NCI-H2081 treated with DMSO at 0.1 percent for 48 hours (cell line): ENCODE results near the gene C11orf58.

ENCODE experiments used
- DNase-seq: peaks from one replicate; lab custom pipeline; 2025; lab: John Stamatoyannopoulos, UW

The C11orf58 gene

DNA sequence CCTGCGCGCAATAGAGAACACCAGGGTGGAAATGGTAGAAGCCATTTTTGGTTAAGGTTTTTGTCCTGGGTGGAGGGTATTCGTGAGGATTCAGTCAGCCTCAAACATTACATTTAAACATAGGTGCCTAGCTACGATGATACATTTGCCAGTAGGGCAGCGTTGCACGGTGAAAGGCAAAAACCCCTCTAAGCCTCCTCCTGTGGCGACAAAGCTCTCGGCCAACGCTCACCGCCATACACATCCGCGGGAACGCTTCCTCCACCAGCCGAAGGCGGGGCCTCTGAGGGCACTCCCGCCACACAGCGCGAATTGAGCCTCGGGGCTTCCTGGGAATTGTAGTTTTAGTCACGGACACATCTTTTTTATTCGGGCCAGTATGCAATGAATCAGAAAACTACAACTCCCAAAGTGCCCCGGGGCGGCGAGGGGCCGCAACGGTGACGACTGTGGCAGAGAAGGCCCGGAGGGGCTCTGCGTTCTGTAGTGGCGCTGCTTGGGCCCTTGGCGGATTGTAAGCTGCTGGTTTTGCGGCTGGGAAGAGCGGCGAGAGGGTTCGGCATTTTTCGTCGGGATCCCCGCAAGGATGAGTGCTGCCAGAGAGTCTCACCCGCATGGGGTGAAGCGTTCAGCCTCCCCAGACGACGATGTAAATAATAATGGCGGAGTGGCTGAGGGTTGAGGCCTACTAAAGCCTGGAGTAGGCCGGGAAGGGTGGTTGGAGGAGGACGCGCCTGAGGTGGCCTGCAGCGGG lies at the start of gene C11orf58:
C11orf58 (plus strand) TSS at position 455 of the 754 bp plus-strand sequence; CDS start at position 587, 132 bp downstream.
- DNase-seq: peak; percentile 91

DNA sequence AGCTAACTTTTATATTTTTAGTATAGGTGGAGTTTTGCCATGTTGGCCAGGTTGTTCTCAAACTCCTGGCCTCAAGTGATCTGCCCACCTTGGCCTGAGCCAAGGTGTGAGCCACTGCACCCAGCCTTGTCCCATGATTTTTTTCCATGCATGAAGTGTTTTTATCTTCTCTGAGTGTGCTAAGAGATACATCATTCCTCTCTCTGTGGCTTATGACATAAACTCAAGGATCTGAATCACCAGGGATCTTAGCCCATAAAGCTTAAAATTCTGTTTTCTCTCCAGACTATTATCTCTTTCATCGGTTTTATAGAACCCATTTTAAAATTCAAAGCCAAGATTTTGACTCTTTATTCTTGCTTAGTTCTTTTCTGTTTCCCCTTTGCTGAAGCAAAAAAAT lies 48.4 kb upstream of the C11orf58 start:
- DNase-seq: no peak

DNA sequence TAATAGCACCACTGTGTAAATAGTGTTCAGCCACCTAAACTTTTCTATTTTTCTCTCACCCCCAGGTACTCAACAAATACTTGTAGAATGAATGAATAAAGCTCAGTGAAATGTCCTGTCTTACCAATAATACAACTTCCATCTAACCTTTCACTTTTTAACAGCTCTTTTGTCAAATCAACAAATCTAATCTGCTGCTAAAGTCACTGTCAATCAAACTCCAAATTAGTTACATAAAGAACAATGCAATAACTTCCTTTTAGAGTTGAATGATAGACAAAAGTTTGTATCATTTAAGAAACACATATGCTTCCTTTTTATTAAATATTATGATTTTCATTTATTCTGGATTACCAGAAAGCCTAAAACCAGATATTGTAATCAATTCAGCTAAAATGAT lies 34.7 kb upstream of the C11orf58 start:
- no peak for DNase-seq

DNA sequence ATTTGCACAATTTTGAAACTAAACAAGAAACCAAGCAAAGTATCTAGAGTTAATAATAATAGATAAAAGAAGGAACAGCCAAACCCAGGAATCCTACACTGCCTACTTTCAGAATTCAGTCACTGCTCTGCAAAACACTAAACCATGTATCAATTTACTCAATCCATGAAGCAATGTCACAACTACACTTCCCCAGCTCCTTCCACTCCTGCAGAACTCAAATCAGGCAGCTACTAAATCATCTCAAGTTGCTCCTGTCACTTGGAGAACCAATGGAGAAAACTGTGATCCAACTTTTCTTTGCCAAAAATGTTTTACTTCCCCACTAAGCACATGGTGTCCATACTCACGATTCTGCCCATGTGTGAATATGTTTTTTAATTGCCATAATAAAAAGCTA lies 24.9 kb upstream of the C11orf58 start:
- DNase-seq: no peak

DNA sequence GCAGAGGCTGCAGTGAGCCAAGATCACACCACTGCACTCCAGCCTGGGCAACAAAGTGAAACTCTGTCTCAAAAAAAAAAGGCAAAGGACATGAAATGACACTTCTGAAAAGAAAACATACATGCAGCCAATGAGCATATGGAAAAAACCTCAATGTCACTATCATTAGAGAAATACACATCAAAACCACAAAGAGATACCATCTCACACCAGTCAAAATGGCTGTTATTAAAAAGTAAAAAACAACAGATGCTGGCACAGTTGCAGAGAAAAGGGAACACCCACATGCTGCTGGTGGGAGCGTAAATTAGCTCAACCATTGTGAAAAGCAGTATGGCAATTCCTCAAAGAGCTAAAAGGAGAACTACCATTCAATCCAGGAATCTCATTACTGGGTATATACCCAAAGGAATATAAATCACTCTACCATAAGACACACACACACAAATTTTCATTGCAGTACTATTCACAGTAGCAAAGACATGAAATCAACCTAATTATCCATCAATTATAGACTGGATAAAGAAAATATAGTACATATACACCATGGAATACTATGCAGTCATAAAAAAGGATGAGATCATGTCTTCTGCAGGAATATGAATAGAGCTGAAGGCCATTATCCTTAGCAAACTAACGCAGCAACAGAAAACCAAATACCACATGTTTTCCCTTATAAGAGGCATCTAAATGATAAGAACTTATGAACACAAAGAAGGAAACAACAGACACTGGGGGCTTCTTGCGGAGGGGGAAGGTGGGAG lies 15.7 kb upstream of the C11orf58 start:
- DNase-seq: no peak

DNA sequence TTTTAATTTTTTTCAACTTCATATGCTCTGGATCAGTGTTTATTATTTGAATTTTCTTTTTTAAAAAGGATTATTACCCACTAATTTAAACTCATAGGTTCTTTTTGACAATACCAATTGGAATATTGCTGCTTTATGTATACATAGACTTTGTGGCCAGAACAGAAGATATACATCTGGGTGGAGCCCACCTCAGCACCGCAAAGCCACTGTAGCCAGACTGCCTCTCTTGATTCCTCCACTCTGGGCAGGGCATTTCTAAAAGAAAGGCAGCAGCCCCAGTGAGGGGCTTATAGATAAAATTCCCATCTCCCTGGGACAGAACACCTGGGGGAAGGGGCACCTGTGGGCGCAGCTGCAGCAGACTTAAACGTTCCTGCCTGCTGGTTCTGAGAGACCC lies 10.6 kb upstream of the C11orf58 start:
- no peak for DNase-seq

DNA sequence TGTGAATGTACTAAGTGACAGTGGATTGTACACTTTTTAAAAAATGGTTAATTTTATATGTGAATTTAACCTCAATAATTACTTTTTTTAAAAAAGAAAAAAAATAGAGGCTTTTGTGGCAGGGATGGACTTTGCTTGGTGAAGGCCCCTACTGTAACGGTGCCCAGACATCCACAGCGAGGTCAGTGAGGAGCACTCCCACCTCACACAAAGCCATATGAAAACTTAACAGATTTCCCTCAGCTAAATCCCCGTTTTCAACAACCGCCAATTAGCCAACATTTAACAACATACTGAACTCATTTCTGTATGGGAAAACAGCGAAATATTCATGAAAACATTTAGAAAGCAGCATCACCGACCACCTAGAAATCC lies 642 bp upstream of the C11orf58 start:
- DNase-seq: no peak

DNA sequence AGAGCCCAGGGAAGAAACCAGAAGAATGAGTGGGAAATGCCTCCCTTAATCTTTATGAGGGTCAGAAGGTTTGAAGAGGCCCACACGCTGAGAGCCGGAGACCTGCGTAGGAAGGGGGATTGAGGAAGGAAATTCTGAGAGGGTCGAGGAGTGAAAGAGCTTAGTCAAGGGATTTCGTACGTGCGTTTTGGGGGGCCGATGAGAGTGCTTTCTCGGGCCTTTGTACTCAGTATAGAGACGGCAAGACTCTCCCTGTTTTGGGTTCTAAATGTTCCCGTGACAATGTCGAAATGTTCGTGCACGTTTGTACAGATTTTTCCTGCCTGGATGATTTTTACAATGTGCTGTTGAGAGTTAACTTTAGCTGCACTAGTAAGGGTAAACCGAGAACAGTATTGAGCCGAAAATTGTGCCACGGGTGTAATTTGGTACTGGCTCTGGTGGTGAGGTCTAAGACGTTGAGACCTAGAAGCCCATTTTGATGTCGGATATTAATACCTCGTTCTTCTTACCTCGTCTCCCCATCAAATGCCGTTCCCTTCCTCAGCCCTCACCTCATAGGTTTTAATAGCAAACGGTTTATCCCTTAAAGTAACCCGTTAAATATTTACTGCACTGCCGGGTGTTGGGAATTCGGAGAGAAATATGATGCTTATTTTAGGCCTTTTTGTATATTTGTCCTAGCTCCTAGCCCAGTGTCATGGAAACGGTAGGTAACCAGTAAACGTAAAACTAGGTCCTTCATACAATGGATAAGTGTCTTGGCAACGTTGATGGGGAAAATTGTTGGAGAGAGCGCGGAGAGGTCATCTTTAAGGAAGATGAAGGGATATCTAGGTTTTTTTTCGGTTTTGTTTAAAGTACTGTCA lies 734 bp downstream of the C11orf58 start:
- no peak for DNase-seq

DNA sequence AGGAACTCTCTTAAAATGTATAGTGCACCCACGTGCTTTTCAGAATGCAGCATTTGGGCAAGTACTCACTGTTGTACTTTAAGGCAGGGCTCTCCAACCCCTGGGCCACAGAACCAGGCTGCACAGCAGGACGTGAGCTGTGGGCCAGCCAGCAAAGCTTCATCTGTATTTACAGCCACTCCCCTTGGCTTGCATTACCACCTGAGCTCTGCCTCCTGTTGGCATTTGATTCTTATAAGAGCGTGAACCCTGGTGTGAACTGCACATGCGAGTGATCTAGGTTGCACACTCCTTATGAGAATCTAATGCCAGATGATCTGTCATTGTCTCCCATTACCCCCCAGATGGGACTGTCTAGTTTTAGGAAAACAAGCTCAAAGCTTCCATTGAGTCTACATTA lies 3.0 kb downstream of the C11orf58 start:
- no peak for DNase-seq

DNA sequence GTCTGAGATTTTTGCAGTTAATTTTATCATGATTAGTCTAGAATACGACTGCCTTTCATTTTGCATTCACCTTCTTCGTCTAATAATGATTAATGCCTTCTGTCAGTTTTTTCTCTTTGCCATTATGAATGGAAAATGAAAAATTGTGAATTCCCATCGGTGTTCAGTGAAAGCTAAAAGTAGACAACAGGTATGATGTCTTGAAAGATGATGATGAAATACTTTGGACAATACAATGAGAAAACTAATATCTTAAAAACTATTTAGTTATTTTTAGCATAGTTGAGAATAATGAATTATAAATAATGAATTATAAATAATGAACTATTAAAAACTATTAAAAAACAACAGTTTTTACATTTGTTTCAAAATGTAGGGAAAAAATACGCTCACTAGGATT lies 5.0 kb downstream of the C11orf58 start:
- no peak for DNase-seq

DNA sequence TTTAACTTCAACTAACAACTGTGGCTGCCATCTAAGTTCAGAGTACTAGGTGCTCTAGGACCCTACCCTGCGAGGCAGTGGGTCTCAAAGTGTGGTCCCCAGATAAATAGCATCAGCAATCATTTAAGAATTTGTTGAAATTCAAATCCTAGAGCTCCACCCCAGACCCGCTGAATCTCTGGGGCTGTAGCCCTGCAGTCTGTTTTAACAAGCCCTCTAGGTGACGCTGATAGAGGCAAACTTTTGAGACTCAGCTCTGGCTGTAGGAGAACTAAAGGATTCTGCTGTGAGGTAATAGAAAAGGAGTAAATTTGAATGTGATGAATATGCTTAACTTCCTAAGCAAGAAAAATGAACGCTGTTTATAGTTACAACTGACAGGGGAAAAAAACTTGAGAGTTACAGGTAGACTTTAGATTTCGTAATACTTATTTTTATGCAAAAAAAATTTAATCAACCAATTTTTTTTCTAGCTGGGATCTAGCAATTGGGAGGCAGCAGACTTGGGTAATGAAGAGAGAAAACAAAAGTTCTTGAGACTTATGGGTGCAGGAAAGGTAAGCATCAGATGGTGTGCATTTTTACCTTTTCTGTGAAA lies 5.8 kb downstream of the C11orf58 start:
- DNase-seq: no peak

DNA sequence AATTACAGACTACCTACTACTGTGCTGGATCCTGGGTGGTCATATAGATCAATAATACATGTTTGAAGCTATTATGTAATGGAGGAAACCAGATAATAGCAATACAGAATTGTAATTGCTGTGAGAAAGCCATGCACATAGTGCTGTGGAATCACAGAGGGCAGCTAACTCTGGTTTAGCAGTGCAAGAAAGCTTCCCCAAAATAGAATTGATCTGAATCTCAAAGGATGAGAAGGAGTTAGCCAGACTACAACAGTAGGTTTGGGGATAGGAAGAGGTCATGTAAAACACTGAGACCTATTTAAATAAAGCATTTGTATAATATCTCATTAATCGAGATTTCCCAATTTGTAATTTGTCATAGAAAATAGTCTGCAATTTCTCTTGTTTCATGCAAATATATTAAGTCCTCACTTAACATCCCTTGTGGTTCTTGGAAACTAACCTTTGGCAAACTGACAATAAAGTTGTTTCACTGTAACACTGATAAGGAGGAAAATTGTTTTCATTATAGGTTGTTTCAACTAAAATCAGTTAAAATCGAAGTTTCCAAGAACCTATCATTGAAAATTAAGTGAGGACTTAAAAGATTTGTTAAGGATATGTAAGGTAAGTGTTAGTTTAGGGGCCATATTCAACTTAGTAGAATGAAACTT lies 7.6 kb downstream of the C11orf58 start:
- DNase-seq: no peak

DNA sequence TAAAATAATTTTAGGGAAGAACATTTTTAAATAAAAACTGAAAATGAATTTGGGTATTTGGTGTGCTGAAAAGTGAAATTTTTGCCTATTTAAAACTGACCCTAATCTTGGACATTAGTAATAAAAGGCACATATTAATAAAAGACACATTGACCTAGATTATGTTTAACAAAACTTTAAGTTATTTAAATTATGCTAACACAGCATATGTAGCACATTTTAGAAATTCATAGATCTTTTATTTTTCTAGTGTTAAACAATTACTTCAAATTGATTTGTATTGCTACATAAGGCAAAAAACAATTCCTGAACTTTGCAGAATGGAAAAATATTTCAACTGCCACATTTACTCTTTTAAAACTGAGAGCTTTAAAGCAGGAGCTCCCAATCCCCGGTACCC lies 10.6 kb downstream of the C11orf58 start:
- no peak for DNase-seq

DNA sequence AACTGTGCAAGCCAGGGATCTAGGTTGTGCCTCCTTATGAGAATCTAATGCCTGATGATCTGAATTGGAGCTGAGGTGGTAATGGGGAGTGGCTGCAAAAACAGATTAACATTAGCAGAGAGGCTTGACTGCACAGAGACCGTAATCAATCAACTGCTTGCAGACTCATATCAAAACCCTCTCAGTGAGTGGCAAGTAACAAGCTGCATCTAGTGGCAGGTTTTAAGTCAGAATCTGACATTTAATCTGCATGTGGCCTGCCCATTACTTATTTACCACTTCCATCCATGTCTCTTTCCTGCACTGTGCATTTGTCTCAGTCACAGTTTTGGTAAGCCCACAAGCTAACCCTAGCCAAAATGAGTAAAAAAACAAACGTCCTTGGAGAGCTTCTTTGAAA lies 11.2 kb downstream of the C11orf58 start:
- no peak for DNase-seq

DNA sequence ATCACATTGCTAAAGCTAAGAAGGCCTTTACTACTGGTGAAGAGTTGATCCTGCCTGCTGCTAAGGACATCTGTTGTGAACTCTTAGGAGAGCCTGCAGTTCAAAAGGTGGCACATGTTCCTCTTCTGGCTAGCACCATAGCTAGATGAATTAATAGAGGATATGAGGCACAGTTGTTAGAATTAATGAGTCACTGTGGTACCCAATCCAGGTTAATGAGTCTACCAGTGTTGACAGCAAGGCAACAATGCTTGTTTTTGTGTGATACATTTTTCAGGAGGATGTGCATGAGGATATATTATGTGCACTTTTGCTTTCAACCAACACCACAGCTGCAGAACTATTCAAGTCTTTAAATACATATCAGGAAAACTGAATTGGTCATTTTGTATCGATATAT lies 12.0 kb downstream of the C11orf58 start:
- DNase-seq: no peak

DNA sequence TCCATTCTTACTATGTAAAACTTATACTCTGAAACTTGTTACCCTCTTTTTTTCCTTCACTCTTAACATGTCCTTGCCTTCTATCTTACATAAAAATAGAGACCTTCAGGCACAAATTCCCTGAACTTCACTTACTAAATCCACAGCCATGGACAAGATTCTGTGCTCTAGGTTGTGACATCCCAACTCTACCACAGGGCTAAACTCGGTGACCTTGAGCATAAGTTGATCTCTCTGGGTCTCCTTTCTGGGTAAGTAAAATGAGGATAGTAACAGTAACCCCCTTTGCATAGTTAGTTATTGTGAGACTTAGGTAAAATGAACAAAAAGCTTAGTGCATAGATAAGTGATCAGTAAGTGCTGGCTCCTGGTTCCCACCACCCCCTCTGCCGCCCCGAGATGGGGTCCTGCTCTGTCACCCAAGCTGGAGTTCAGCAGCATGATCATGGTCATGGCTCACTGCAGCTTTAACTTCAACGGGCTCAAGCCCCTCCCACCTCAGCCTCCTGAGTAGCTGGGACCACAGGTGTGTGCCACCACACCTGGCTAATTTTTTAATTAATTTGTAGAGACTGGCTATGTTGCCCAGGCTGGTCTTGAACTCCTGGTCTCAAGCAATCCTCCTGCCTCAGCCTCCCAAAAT lies 20.1 kb downstream of the C11orf58 start:
- no peak for DNase-seq

DNA sequence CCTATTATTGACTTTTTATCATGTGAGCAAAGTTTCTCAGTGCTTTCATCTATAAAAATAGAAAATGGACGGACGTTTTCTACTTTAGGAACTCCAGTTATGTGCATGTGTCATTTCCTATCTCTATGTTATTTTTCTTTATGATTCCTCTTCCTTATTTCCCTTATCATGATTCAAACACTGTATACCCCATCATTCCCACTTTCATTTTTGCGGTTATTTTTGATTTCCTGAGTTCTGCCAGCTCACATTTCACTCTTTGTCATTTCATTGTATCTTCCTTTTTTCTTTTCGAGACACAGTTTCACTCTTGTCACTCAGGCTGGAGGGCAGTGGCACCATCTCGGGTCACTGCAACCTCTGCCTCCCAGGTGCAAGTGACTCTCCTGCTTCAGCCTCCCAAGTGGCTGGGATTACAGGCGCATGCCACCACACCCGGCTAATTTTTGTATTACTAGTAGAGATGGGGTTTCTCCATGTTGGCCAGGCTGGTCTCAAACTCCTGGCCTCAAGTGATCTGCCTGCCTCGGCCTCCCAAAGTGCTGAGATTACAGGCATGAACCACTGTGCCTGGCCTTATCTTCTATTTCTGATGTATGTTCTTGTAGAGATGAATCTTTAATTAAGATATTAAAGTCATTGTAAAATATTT lies 21.5 kb downstream of the C11orf58 start:
- no peak for DNase-seq

DNA sequence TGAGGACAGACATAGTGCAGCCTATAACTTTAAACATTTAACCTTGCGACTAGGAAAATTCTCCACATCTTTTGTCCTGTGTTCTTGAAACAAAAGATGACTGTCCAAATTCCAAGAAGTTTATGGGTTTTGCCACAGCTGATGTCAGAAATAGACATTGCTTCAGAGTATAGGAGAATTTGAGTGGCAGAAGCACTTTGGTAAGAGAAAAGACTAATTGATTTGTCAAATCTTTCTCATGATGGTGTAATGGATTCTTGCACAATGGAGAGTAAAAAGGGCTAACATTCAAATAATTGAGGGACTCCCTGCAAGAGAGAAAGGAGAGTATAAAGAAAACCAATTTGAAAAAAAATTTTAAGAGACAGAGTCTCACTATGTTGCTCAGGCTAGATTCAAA lies 25.3 kb downstream of the C11orf58 start:
- DNase-seq: no peak

DNA sequence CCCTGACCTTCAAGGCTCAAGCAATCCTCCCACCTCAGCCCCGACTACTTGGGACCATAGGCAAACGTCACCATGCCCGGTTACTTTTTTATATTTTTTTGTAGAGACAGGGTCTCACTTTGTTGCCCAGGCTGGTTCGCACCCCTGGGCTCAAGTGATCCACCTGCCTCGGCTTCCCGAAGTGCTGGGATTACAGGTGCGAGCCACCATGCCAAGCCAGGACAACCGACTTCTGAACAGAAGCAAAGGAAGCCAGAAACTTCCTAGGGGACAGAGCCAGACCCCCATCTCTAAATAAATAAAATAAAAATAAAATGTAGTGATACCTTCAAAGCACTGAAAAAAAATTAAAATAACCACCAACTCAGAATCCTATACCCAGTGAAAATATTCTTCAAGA lies 26.4 kb downstream of the C11orf58 start:
- DNase-seq: no peak

DNA sequence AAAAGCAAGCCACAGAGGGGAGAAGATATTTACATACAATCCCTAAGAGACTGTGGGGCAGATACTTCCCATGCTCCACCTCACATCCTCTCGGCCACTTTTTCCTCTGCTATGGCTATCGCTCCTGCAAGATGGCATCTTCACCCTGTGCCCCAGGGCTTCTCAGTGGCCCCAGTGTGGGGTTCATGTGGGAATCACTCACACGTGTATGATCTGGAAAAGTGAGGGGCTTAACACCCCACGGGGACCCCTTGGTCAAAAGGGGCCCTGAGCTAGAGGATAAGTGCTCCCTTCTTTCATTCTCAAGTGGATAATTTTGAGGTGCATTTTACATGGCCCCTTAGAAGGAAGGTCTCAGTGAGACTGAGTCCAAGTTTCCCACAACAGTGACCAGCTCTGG lies 28.7 kb downstream of the C11orf58 start:
- DNase-seq: no peak

DNA sequence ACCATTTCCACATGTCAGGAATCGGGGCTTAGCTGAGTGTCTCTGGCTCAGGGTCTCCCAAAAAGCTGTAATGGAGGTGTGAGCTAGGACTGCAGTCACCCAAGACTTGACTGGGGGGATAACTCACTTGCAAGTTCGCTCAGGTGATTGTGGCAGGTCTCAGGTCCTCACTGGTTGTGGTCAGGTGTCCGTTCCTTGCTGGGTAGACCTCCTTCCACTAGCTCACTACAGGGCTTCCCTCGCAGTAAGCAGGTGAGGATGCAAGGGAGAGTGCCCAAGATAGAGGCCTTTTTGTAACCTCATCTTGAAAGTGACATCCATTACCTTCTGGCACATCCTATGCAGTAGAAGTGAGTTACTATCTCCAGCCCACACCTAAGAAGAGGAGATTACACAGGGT lies 29.5 kb downstream of the C11orf58 start:
- DNase-seq: no peak
